Posterior cingulate gyrus (tissue), 11 donors: Measurements from ENCODE around the gene MMEL1.

ENCODE experiments used
- DNase-seq, 10 donors: peaks; one replicate each; pipeline versions ENCODE4 v3.0.0 to v3.0.0-alpha.2; 2020 to 2021; ENCODE audit warnings: mixed read lengths in 3 of 10
- intact Hi-C: fragments of 100-400 bp; cut with DNase I; formaldehyde crosslinking; loops from one replicate; pipeline ENCODE4 v1.15.1; 2023

The MMEL1 gene

DNA sequence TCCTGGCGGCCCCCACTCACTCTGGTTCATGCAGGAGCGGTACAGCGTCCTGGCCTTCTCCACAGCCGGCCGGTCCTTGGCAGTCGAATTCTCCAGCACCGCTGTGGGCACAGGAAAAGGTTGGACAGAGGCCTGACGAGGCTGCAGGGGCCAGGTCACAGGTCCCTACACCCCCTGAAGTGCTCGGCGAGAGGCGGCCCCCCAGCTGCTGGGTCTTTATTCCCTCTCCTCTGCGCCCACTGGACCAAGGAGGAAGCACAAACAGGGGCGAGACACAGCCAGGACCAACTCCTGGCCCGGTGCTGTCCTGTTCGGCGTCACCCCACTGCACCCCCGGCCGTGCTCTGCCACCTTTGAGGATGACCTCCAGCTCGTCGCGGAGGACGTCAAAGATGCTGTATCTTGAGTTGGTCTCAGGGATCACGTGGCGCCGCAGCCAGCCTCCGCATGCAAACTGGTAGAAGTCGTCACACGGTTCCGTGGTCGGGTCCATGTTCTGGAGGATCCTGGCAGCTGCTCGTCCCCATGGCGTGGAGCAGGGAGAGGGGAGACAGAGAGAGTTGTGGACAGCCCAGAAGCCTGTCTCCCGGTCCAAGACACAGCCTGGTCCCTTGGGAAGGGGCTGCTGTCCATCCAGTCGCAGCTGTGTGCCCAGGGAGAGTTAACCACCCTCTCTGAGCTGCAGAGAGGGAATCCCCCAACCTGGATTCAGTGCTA lies 23.3 kb downstream of the MMEL1 start:
- intact Hi-C loops = no loop called here
- DNase-seq = peak in 4 of 10 donors; percentile 8 to 73 (median 68)

DNA sequence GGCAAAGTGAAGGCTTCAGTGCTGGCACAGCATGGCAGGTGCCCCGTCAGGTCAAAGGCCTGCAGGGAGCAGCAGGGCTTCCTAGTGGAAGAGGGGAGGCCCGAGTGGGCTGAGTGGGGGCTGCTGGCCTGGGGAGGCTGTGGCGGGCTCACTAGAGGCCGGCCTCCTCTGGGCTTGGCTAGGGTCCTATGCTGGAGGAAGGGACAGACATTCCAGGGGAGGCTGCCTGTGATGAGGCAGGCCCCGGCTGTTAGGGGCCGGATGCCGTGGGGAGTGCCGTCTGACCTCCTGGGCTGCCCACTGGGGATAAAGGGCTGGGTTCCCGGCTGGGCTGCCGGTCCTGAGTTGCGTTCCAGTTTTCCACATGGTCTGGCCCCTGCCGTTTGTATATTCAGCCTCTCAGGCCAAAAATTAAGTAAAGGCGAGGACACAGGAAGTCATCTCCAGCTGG lies 25.1 kb downstream of the MMEL1 start:
- intact Hi-C loops = no loop called here
- DNase-seq = peak in 5 of 10 donors; percentile 5 to 72 (median 59)

DNA sequence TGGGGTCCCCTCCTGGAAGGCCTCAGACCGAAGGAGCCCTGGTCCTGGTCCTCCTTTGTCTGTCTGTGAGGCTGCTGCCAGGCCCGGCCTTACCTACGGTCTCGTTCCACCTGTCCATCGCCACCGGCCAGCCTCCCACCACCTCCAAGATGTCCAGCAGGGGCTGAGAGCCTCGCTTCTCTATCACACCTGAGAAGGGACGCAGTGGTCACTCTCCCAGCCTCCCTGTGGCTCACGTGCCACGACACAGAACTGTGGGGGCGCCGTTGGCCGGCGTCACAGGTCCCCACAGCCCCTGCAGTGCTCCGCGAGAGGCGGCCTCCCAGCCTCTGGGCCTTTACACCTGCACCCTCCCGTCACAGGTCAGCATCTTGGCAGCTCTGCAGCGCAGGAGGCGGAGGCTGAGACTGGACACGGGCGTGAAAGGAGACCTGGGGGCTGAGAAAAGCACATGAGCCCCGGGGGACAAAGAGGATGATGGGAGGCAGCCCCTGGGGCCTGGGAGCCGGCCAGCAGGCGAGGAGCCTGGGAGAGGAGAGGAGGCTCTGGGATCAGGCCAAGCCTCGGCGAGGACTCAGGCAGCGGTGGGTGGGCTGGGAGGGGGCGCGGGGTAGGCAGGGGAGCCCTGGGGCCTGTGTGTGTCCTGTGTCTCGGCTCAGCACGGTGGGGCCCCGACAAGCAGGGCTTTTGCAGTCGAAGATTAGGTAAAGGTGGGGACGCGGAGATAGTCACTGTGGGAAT lies 25.8 kb downstream of the MMEL1 start:
- intact Hi-C loops = no loop called here
- DNase-seq = peak in 6 of 10 donors; percentile 4 to 83 (median 38)

- peak in 3 of 10 donors; percentile 11 to 51 (median 19) for DNase-seq
- intact Hi-C loops = no loop called here
Measured at GRCh38 chr1:2606396-2606880, 26.4 kb downstream of the MMEL1 start.

DNA sequence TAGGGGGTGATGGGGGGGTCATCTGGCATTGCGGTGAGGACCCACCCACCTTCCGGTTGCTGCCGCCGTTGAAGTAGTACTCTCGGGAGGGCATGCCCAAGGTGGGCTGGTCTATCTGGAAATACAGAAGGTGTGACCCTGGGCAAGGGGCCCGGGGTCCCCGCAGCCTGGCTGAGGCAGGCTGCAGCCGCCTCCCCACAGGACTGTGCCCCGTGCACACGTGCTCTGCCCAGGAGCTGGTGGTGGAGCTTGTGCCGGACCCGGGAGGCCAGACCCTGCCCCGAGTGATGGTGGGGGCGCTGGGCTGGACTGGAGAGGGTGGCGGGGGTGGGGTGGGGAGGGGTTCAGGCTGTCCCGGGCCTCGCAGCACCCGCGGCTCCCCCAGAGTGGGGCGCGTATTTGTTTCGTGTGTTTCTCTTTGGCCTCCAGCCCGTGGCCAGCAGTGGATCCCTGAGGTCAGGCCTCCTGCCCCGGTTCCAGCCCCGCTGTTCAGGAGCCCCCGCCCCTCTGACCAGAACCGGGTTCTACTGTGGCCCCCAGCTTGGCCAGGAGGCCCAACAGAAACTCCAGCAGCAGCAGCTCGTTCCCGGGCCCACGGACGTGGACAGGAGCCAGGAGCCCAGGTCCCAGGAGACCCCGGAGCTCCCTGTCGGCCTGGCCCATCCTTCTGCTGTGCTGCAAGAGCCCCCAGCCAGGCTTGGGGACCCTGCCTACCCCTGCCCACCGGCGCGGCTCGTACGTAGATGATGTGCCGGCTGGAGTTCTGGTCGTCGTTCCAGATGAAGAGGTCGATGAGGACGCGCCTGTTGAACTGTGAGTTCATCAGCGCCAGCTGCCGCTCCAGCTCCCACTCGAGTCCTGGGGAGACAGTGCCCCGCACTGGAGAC lies 27.1 kb downstream of the MMEL1 start:
- intact Hi-C loops = no loop called here
- DNase-seq = peak in 3 of 10 donors; percentile 50 to 83 (median 83)

GRCh38 chr1:2604844-2605508 lies 27.8 kb downstream of the MMEL1 start:
- intact Hi-C loops = no loop called here
- peak in 2 of 10 donors; percentile 49 to 69 for DNase-seq

GRCh38 chr1:2604156-2604843 lies 28.5 kb downstream of the MMEL1 start:
- DNase-seq = peak in 3 of 10 donors; percentile 45 to 74 (median 68)
- intact Hi-C loops = no loop called here

GRCh38 chr1:2603521-2604155 lies 29.2 kb downstream of the MMEL1 start:
- intact Hi-C loops = no loop called here
- DNase-seq = peak in 4 of 10 donors; percentile 23 to 73 (median 52)

- DNase-seq = peak in 3 of 10 donors; percentile 49 to 68 (median 53)
- intact Hi-C loops = no loop called here
Measured at GRCh38 chr1:2602866-2603520, 29.8 kb downstream of the MMEL1 start.

- peak in 2 of 10 donors; percentile 39 to 44 for DNase-seq
- intact Hi-C loops = no loop called here
Measured at GRCh38 chr1:2602311-2602835, 30.4 kb downstream of the MMEL1 start.

DNA sequence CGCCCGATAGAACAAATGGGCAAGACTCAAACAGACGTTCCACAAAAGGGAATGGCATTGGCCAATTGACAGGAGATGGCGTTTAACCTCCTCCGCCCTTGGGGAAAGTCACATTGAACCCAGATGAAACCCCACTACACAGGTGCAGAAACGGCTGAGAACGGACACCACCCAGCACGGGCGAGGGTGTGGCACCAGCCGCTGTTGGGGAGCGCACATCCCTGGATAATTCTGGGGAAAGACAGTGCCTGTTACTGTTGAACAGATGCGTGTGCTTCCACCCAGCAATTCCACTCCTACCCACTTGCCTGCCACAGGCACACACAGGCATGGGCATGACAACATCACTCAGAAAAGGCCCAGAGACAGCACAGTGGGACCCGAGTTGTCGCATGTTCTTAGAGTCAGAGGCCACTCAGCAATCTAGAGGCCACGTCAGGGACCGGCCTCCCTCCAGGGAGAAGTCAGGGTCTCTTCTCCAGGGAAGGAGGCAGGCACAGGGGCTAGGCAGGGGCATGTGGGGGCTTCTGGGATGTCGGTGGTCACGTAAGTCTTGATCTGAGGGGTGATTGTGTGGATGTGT lies 31.0 kb downstream of the MMEL1 start:
- DNase-seq = peak in 2 of 10 donors; percentile 35 to 54

GRCh38 chr1:2598329-2598931 lies 34.4 kb downstream of the MMEL1 start:
- intact Hi-C loops = no loop called here
- DNase-seq = peak in 2 of 10 donors; percentile 12 to 43

More for the DNA sequence above, 31.0 kb downstream of the MMEL1 start:
- intact Hi-C loops = no loop called here

- peak in 3 of 10 donors; percentile 60 to 66 (median 61) for DNase-seq
- intact Hi-C loops = no loop called here
Measured at GRCh38 chr1:2597441-2598328, 35.1 kb downstream of the MMEL1 start.

GRCh38 chr1:2596530-2597333 lies 36.1 kb downstream of the MMEL1 start:
- intact Hi-C loops = no loop called here
- DNase-seq = peak in 2 of 10 donors; percentile 64 to 69

DNA sequence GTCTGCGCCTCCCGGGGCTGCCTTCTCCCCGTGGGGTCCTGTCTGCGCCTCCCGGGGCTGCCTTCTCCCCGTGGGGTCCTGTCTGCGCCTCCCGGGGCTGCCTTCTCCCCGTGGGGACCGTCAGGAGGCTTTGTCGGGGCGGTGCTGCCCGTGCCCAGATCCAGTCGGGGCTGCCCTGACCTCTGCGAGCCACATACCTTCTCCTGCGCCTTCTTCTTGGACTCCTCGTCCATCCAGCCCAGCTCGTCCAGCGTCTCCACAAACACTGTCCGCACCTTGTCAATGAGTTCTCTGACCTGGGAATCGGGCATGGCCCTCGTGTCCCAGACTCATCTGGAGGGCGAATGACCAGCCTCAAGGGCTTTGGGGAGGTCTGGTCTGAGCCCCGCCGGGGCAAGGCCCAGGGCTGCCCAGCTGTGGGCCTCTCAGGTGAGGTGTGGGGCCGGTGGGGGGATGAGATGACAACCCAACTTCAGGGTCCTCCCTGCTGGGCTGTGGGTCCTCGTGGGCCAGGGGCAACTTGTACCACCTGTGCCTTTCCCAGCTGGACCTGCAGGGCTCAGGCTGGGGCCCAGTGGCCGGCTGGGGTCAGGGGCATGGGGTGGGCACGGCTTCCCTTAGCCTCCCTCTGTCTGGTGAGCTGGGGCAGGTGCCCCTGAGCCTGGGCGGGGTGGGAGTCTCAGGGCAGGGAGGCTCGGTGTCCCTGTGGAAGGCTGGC lies 36.8 kb downstream of the MMEL1 start:
- intact Hi-C loops = no loop called here

More for the DNA sequence above, 36.8 kb downstream of the MMEL1 start:
- DNase-seq = peak in 2 of 10 donors; percentile 69 to 75
